HG03135 (cell line): ENCODE results near the gene EXOC4.
A peak's percentile ranks its signal among the peaks of the same experiment; 100 is the strongest.
"Not testable (repeated sequence)": the region's sequence is repeated elsewhere in the genome, so short reads cannot be mapped to it uniquely, and the experiment has no call there.

Source experiments
- ATAC-seq: cut with Tn5 transposase; IDR thresholded peaks from one replicate; pipeline ENCODE4 v1.9.1; 2021; ENCODE audit warnings: mild to moderate bottlenecking, moderate library complexity; ENCODE audit not compliant: unreplicated experiment

Gene EXOC4

DNA sequence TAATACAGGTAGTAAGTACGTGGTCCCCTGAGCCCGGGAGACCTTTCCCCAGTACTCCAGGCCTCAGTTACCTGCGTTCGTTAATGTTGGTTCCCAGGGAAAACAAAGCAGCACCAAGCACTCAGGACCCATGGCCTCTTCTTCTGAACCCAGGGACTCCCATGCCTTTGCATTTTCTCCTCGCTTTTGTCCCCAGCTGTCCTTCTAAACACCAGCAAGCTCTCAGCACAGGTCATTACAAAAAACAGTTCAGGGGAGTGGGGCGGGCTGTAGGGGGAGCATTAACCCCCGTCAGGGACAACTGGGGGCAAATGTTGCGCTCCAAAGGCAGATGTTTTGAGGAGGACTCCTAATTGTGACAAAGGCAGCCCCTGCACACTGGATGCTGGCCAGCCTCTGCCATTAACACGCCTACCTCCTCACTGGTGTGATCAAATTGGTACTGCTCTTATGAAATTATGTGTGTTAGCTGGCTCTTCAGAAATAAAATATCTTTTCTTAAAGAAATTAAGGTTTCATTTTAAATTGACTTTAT is 793.8 kb downstream of the EXOC4 start:
- no peak for ATAC-seq

DNA sequence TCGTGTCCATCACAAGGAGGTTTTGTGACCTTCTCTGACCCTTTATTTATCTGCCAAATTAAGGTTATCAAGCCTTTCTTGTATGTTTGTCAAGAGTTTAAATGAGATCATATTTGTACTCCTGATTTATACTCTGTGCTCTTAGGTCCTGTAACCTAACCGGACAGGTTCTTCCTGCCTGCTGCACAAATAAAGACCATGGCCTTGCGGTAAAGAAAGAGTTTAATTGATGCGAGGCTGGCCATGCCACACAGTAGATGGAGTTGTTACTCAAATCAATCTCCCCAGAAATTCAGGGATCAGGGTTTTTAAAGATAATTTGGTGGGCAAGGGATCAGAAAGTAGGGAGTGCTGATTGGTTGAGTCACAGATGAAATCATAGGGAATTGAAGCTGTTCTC is 794.8 kb downstream of the EXOC4 start:
- no peak for ATAC-seq

DNA sequence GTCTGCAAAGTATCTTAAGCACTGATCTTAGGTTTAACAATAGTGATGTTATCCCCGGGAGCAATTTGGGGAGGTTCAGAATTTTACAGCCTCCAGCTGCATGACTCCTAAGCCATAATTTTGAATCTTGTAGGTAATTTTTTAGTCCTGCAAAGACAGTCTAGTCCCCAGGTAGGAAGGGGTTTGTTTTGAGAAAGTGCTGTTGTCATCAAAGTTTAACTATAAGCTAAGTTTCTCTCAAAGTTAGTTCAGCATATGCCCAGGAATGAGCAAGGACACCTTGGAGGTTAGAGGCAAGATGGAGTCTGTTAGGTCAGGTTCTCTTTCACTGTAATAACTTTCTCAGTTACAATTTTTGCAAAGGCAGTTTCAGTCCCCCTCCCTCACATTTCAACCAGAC is 795.3 kb downstream of the EXOC4 start:
- no peak for ATAC-seq

- no peak for ATAC-seq
These were observed 798.1 kb downstream of the EXOC4 start for GRCh38 chr7:134051020-134051419.

DNA sequence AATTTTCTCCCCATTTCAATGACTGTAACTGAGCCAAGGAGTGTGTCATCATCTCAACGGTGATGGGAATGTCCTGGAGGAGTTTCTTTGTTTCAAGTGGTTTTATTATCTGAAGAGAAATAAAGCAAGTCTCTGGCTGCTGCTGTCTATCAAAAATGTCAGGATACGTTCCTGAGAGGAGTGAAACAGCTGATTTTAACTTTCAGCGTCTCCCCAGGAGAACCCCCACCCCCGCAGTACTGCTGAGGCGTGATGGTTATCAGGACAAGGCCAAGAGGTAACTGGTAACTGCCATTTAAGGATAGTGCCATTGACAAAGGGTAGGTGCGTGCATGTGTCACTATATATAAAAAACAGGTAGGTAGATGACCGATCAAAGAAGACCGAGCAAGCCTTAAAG is 803.9 kb downstream of the EXOC4 start:
- no peak for ATAC-seq

DNA sequence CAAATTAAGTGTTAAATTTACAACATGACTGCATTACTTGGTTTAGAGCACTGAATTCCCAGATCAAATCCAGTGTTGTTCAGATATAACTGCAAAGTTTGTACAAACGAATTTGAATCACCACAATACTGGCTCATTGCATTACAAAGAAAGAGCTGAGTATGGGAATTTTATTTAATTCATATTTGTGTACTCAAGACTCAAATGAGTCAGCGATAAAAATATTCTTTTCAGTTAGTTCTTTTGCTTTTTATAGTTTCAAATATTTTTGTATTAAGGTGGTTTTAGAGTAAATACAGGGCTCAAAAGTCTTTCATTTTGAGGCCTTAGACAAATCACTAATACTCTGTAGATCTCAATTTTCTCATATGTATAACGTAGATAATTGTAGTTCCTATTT is 805.6 kb downstream of the EXOC4 start:
- ATAC-seq = no peak

DNA sequence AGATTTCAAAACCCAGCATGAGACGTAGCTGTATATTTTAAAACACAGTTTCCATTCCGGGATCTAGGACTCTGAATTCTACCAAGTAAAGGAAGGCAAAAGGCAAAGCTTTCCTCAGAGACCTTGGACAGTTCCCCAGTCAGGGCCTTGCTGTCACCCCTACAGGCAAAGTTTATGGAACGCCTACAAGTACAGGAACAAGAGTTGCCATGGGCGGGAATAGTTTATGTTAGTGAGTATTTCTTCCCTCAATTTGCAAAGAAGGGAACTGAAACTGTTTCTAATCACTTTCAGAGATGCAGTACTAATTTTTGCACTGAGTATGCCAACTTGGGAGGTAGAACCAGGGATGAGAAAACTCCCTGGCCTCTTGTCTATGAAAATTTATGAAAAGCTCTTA is 806.1 kb downstream of the EXOC4 start:
- ATAC-seq = no peak

DNA sequence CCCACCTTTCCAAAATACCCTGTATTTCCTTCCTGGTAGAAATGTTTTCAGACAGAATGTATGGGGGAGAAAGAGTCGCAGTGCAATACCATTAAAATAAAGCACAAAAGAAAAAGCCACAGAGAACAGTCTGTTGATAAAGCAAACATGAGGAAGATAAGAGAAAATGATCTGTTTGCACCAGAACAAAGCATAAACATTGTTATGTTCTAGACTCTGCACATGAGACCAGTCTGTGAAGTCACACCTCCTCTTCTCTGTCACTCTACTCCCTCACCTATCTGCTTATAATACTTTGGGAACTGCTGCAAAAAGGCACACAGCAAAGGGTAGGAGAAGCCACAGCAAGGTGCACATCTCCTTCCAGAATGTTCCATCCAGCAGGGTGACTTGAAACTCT is 807.0 kb downstream of the EXOC4 start:
- ATAC-seq = no peak

- ATAC-seq = no peak
These were observed 808.0 kb downstream of the EXOC4 start for GRCh38 chr7:134060874-134061273.

- ATAC-seq = no peak
These were observed 809.6 kb downstream of the EXOC4 start for GRCh38 chr7:134062460-134062859.

- no peak for ATAC-seq
These were observed 812.5 kb downstream of the EXOC4 start for GRCh38 chr7:134065415-134065814.

GRCh38 chr7:134067164-134067563 is 814.3 kb downstream of the EXOC4 start:
- ATAC-seq = no peak

DNA sequence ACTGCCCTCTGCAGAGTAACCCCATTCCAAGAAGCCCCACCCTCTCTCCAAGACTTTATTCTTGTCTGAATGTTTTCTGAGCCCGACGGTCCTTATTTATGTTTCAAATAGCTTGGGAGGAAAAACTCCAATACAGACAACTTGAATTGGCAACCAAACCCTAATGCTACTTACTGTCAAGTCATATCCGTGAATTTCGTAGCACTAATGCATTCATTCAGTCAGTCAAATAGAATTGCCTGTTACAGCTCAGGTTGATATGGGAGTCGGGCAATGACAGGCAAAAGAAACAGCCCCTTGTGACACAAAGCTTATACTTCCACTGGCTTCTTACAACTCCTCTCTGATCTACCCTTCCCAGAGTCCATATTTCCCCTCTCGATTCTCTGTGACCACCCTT is 815.8 kb downstream of the EXOC4 start:
- no peak for ATAC-seq

GRCh38 chr7:134069187-134069586 is 816.3 kb downstream of the EXOC4 start:
- no peak for ATAC-seq

GRCh38 chr7:134070673-134071072 is 817.8 kb downstream of the EXOC4 start:
- no peak for ATAC-seq

- ATAC-seq = peak; percentile 79
These were observed 818.8 kb downstream of the EXOC4 start for GRCh38 chr7:134071355-134072331.

- ATAC-seq = no peak
These were observed 820.4 kb downstream of the EXOC4 start for GRCh38 chr7:134073276-134073675.

DNA sequence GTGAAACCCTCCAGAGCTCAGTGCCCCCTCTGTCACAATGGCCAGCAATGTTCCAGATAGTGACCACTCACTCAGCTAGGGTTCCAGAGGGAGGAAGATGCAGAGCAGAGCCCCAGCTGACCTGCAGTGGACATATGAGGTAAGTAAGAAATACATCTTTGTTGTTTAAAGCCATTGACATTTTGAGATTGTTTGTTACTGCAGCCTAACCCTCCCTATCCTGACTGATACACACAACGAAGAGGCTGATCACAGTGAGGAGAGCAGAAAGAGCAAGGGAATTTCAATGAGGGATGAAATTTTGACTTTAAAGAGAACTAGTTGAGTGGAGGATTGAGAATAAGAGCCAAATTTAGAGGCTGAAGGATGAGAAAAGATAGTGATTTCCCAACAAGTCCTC is 822.9 kb downstream of the EXOC4 start:
- ATAC-seq = no peak

DNA sequence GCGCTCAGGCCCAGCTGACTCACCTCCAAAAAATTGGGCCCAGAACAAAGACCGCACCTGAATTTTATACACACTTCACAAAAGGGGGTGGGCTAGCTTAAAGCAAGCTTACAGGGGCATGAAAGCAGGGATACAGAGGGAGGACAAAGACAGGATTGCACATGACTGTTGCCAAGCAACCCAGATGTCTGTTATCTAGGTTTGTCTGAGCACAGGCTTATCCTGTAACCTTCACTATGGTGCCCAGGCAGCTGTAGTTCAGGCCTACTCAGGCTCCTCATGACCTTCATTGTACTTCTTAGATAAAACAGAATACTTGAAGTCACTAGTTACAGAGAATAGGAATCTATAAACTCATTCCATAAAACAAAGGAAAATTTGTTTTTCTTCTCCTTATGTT is 824.7 kb downstream of the EXOC4 start:
- ATAC-seq = not testable (repeated sequence)

DNA sequence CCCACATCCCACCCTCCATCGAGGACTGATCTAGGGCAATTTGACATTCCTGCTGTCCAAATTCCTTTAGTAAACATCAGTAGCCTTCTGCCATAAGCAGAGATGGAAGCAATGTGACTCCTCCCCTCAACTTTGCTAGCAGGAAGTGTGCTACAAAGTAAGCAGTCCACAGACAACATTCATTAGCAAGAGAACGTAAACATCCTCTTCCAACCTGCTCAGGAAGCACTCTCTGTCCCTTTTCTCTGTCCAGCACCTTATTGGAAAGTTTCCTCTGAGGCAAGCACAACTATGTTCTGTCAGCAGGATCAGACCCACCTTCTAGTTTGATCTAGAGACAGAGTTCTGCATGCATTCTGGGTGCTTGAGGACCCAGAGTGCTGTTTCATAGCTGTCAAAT is 826.1 kb downstream of the EXOC4 start:
- ATAC-seq = no peak

DNA sequence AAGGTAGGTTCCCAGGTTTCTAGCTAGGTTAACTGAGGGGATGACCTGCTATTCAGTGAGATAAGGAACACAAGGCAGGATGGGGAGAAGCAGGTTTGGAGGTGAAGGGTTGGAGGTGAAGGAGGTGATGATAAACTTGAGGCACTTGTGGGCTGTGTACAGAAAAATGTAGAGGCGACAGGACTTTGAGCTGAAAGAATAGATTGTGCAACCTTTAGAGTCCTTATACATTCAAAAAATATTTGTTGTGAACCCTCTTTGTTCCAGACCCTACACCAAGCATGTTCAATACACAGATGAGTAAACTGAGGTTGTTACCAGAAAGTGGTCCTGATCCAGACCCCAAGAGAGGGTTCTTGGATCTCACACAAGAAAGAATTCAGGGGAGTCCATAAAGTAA is 828.8 kb downstream of the EXOC4 start:
- no peak for ATAC-seq

DNA sequence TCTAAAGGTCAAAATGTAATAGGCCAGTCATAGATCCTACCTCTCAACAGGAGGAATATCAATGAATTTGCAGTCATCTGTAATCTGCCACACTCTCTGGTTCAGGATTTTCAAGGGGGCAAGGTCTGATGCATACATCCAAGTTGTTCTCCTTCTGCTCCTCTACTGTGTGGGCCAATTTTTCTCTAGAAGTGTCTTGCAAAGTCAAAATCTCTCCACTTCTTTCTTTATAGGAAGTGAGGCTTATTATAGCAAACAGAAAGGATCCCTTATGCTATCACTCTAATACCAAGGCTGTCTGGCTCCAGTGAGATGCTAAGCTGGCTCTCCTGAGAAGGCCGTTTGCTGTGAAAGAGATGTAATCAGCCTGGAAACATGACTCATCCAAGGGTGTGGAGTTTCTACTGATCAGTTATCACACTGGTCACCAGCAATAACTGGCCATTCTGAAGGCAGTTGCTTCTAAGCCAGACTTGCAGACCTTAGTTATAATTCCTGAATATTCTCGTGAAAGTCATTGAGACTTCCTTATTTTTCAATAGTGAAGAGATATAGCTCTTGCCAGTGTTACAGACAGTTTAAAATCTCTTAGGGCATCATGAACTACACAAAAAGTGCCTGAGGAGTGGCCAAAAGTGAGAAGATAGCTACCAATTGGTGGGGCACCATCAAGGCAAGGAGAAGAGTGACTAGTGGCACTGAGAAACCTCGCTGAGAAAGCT is 831.0 kb downstream of the EXOC4 start:
- no peak for ATAC-seq
